ENCODE measurements around the gene SLC38A6. TPM values are rescaled to one million over a fixed set of nuclear protein-coding genes. Genes with fewer than 3 reads are reported as not detected.

SLC38A6 gene
- total RNA-seq, 1 experiment from 2014 or later = 9.3 TPM

GRCh38 chr14:60935319-60935718, 45.7 kb upstream of the SLC38A6 start:
- H3K36me3 ChIP-seq (ENCODE audit: control insufficient read depth, insufficient read depth, low read length) = no peaks in the 10 kb centered on the region
- in situ Hi-C loops (cut with HindIII; ENCODE audit: low pct_unique_long_range_greater_than_20kb, low sequenced_read_pairs) = no loop called here
- DNase-seq (ENCODE audit: low read depth, low spot score) = no peak
- no peaks in the 10 kb centered on the region for H3K9me3 ChIP-seq (ENCODE audit: control insufficient read depth, insufficient read depth, low read depth, low read length)
- ChIA-PET CTCF (no interaction called here), POLR2A (no interaction called here)
- intact Hi-C loops (cut with micrococcal nuclease; ENCODE audit: unreplicated experiment) = no loop called here
- BruUV-seq (replicated peaks) = no TSS peak
- H3K4me3 ChIP-seq (ENCODE audit: low read depth in 2 of 2, low read length in 2 of 2) = no peak overlapping the region
- no peaks in the 10 kb centered on the region for H3K27me3 ChIP-seq (ENCODE audit: control insufficient read depth, insufficient read depth, low read length)
- TF ChIP-seq, protein P1, sequence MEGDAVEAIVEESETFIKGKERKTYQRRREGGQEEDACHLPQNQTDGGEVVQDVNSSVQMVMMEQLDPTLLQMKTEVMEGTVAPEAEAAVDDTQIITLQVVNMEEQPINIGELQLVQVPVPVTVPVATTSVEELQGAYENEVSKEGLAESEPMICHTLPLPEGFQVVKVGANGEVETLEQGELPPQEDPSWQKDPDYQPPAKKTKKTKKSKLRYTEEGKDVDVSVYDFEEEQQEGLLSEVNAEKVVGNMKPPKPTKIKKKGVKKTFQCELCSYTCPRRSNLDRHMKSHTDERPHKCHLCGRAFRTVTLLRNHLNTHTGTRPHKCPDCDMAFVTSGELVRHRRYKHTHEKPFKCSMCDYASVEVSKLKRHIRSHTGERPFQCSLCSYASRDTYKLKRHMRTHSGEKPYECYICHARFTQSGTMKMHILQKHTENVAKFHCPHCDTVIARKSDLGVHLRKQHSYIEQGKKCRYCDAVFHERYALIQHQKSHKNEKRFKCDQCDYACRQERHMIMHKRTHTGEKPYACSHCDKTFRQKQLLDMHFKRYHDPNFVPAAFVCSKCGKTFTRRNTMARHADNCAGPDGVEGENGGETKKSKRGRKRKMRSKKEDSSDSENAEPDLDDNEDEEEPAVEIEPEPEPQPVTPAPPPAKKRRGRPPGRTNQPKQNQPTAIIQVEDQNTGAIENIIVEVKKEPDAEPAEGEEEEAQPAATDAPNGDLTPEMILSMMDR (IDR thresholded peaks at IDR 0.05) = no peak
- TF ChIP-seq SIN3A (IDR thresholded peaks at IDR 0.05; ENCODE audit: borderline replicate concordance, insufficient read depth, low read depth, low read length) (no peak), TCF7L2 (IDR thresholded peaks at IDR 0.05; ENCODE audit: low read depth, low read length) (no peak), POLR2AphosphoS5 (IDR thresholded peaks at IDR 0.05; ENCODE audit: low read depth, low read length) (no peak)
- TF ChIP-seq, protein P2, sequence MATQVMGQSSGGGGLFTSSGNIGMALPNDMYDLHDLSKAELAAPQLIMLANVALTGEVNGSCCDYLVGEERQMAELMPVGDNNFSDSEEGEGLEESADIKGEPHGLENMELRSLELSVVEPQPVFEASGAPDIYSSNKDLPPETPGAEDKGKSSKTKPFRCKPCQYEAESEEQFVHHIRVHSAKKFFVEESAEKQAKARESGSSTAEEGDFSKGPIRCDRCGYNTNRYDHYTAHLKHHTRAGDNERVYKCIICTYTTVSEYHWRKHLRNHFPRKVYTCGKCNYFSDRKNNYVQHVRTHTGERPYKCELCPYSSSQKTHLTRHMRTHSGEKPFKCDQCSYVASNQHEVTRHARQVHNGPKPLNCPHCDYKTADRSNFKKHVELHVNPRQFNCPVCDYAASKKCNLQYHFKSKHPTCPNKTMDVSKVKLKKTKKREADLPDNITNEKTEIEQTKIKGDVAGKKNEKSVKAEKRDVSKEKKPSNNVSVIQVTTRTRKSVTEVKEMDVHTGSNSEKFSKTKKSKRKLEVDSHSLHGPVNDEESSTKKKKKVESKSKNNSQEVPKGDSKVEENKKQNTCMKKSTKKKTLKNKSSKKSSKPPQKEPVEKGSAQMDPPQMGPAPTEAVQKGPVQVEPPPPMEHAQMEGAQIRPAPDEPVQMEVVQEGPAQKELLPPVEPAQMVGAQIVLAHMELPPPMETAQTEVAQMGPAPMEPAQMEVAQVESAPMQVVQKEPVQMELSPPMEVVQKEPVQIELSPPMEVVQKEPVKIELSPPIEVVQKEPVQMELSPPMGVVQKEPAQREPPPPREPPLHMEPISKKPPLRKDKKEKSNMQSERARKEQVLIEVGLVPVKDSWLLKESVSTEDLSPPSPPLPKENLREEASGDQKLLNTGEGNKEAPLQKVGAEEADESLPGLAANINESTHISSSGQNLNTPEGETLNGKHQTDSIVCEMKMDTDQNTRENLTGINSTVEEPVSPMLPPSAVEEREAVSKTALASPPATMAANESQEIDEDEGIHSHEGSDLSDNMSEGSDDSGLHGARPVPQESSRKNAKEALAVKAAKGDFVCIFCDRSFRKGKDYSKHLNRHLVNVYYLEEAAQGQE (IDR thresholded peaks at IDR 0.05; ENCODE audit: insufficient read depth in 1 of 2, low read depth in 2 of 2, low read length in 1 of 2) = no peak
- H3K27ac ChIP-seq (ENCODE audit: low read length) = no peak overlapping the region
- ATAC-seq = no peak
- no peaks in the 10 kb centered on the region for H3K4me1 ChIP-seq (ENCODE audit: control insufficient read depth, insufficient read depth, low read length)

- DNase-seq (ENCODE audit: low read depth, low spot score) = no peak
- BruUV-seq (replicated peaks) = no TSS peak
- in situ Hi-C loops (cut with HindIII; ENCODE audit: low pct_unique_long_range_greater_than_20kb, low sequenced_read_pairs) = no loop called here
- no peak overlapping the region for H3K4me3 ChIP-seq (ENCODE audit: low read depth in 2 of 2, low read length in 2 of 2)
- ChIA-PET POLR2A (no interaction called here), CTCF (no interaction called here)
- no peaks in the 10 kb centered on the region for H3K36me3 ChIP-seq (ENCODE audit: control insufficient read depth, insufficient read depth, low read length)
- intact Hi-C loops (cut with micrococcal nuclease; ENCODE audit: unreplicated experiment) = no loop called here
- ATAC-seq = no peak
- H3K4me1 ChIP-seq (ENCODE audit: control insufficient read depth, insufficient read depth, low read length) = no peaks in the 10 kb centered on the region
- no peak overlapping the region for H3K27ac ChIP-seq (ENCODE audit: low read length)
- no peaks in the 10 kb centered on the region for H3K27me3 ChIP-seq (ENCODE audit: control insufficient read depth, insufficient read depth, low read length)
- no peaks in the 10 kb centered on the region for H3K9me3 ChIP-seq (ENCODE audit: control insufficient read depth, insufficient read depth, low read depth, low read length)
- TF ChIP-seq SIN3A (IDR thresholded peaks at IDR 0.05; ENCODE audit: borderline replicate concordance, insufficient read depth, low read depth, low read length) = no peak
- TF ChIP-seq, protein P2 (IDR thresholded peaks at IDR 0.05; ENCODE audit: insufficient read depth in 1 of 2, low read depth in 2 of 2, low read length in 1 of 2) = no peak
- no peak for TF ChIP-seq TCF7L2 (IDR thresholded peaks at IDR 0.05; ENCODE audit: low read depth, low read length)
- TF ChIP-seq, protein P1 (IDR thresholded peaks at IDR 0.05) = no peak
- TF ChIP-seq POLR2AphosphoS5 (IDR thresholded peaks at IDR 0.05; ENCODE audit: low read depth, low read length) = no peak
Observed at GRCh38 chr14:60943637-60944032, 37.4 kb upstream of the SLC38A6 start.

Data from Panc1 (cell line).